ENCODE data around the gene CYP4A22. TPM values are rescaled to one million over a fixed set of nuclear protein-coding genes. Genes with fewer than 3 reads are reported as not detected.

CYP4A22 gene
- polyA plus RNA-seq, 1 experiment = not detected

- POLR2A ChIA-PET = interaction anchor here (0.7 kb wide), 1 partner anchor 530 kb away, joined by 5 read pairs; no protein-coding TSS in a partner anchor
- CTCF ChIA-PET = interaction anchor here (0.6 to 4.2 kb wide), 3 partner anchors 8 to 811 kb away, joined by 3 to 52 read pairs (median 3); partner anchors contain the start of gene TRABD2B
- no peak for DNase-seq (ENCODE audit: low read depth, low spot score)
- H3K27ac ChIP-seq (ENCODE audit: low read depth, low read length) = no peak overlapping the region
- H3K9me3 ChIP-seq (ENCODE audit: control insufficient read depth, insufficient read depth, low read length) = no peaks in the 10 kb centered on the region
- peaks cover 4% of the 10 kb centered on the region for H3K27me3 ChIP-seq (ENCODE audit: control insufficient read depth, insufficient read depth, low read length)
- no peak overlapping the region for H3K4me3 ChIP-seq (ENCODE audit: low read depth, low read length)
- TF ChIP-seq, protein P1, sequence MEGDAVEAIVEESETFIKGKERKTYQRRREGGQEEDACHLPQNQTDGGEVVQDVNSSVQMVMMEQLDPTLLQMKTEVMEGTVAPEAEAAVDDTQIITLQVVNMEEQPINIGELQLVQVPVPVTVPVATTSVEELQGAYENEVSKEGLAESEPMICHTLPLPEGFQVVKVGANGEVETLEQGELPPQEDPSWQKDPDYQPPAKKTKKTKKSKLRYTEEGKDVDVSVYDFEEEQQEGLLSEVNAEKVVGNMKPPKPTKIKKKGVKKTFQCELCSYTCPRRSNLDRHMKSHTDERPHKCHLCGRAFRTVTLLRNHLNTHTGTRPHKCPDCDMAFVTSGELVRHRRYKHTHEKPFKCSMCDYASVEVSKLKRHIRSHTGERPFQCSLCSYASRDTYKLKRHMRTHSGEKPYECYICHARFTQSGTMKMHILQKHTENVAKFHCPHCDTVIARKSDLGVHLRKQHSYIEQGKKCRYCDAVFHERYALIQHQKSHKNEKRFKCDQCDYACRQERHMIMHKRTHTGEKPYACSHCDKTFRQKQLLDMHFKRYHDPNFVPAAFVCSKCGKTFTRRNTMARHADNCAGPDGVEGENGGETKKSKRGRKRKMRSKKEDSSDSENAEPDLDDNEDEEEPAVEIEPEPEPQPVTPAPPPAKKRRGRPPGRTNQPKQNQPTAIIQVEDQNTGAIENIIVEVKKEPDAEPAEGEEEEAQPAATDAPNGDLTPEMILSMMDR (IDR thresholded peaks at IDR 0.05; ENCODE audit: low read depth, low read length) = no peak
Observed at GRCh38 chr1:47186267-47187185, 49.3 kb downstream of the CYP4A22 start.

DNA sequence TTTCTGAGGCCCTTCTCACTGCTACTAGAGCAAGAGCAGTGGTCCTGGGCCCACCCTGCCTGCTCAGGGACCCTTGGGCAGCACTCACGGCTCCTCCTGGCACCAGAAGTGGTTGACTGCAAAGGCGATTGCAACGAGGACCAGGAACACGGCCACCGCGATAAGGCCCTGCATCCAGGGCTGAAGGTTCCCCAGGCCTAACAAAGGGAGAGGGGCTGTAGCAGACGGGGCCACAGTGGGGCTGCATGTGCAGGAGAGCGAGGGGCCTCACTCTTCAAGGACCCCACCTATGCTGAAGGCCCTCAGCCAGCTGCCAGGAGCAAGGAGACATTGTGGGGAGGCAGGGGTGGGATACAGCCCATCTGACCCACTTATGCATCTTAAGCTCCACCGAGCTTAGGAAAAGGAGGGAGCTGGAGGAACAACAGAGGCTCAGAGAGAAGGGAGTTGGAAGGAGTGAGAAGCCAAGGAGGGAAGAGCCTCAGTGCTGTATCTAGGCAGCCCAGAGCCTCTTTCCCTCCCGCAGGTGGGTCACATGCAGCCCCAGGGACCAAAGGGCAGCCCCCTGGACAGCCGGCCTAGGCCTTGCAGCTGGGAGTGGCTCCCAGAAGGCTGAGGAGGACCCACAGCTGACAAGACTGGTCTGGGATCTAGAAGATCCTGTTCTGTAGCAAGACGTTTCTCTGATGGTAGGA is 50.1 kb downstream of the CYP4A22 start:
- no peaks in the 10 kb centered on the region for H3K9me3 ChIP-seq (ENCODE audit: control insufficient read depth, insufficient read depth, low read length)
- peaks cover 7% of the 10 kb centered on the region for H3K27me3 ChIP-seq (ENCODE audit: control insufficient read depth, insufficient read depth, low read length)
- ChIA-PET CTCF (interaction anchor here (0.6 to 4.2 kb wide), 4 partner anchors 8 to 250 kb away, joined by 3 to 52 read pairs (median 5); no protein-coding TSS in a partner anchor), POLR2A (no interaction called here)
- H3K4me3 ChIP-seq (ENCODE audit: low read depth, low read length) = no peak overlapping the region
- no peak overlapping the region for H3K27ac ChIP-seq (ENCODE audit: low read depth, low read length)
- TF ChIP-seq, protein P1 (IDR thresholded peaks at IDR 0.05; ENCODE audit: low read depth, low read length) = no peak
- DNase-seq (ENCODE audit: low read depth, low spot score) = no peak

GRCh38 chr1:47187926-47188250 is 50.6 kb downstream of the CYP4A22 start:
- no peaks in the 10 kb centered on the region for H3K9me3 ChIP-seq (ENCODE audit: control insufficient read depth, insufficient read depth, low read length)
- TF ChIP-seq, protein P1 (IDR thresholded peaks at IDR 0.05; ENCODE audit: low read depth, low read length) = no peak
- DNase-seq (ENCODE audit: low read depth, low spot score) = no peak
- H3K27ac ChIP-seq (ENCODE audit: low read depth, low read length) = no peak overlapping the region
- peaks cover 5% of the 10 kb centered on the region for H3K27me3 ChIP-seq (ENCODE audit: control insufficient read depth, insufficient read depth, low read length)
- POLR2A ChIA-PET = no interaction called here
- CTCF ChIA-PET = interaction anchor here (0.6 to 4.2 kb wide), 4 partner anchors 9 to 249 kb away, joined by 3 to 52 read pairs (median 5); no protein-coding TSS in a partner anchor
- H3K4me3 ChIP-seq (ENCODE audit: low read depth, low read length) = no peak overlapping the region

GRCh38 chr1:47188791-47189785 is 51.8 kb downstream of the CYP4A22 start:
- no peak for DNase-seq (ENCODE audit: low read depth, low spot score)
- Histone ChIP-seq H3K9me3 (ENCODE audit: control insufficient read depth, insufficient read depth, low read length) (no peaks in the 10 kb centered on the region), H3K27me3 (ENCODE audit: control insufficient read depth, insufficient read depth, low read length) (peaks cover 9% of the 10 kb centered on the region), H3K27ac (ENCODE audit: low read depth, low read length) (no peak overlapping the region), H3K4me3 (ENCODE audit: low read depth, low read length) (no peak overlapping the region)
- ChIA-PET POLR2A (interaction anchor here (1.3 kb wide), 1 partner anchor 10 kb away, joined by 5 read pairs; no protein-coding TSS in a partner anchor), CTCF (interaction anchor here (0.5 to 4.2 kb wide), 8 partner anchors 10 to 537 kb away, joined by 3 to 52 read pairs (median 6); no protein-coding TSS in a partner anchor)
- TF ChIP-seq, protein P1 (IDR thresholded peaks at IDR 0.05; ENCODE audit: low read depth, low read length) = no peak

All from AG04450 (cell line).